Sigmoid colon (tissue), 7 donors: Measurements from ENCODE around the gene CLEC16A. TPM values are rescaled to one million over a fixed set of nuclear protein-coding genes. Genes with fewer than 3 reads are reported as not detected.

Source experiments
- DNase-seq: peaks from one replicate; pipeline ENCODE4 v3.0.0-alpha.2; 2019
- H3K27ac ChIP-seq, 4 donors: fragments of 200-600 bp; sonication (generic); one replicate each; pipeline ENCODE4 v1.5.1; 2016 to 2019; ENCODE audit warnings: mild to moderate bottlenecking in 1 of 4
- H3K27me3 ChIP-seq, 3 donors: fragments of 200-600 bp; sonication (generic); one replicate each; pipeline ENCODE4 v1.5.1; 2019; ENCODE audit warnings: mild to moderate bottlenecking in 1 of 3
- H3K36me3 ChIP-seq, 4 donors: fragments of 200-600 bp; sonication (generic); one replicate each; pipeline ENCODE4 v1.5.1; 2016 to 2019
- H3K4me1 ChIP-seq, 4 donors: fragments of 200-600 bp; sonication (generic); one replicate each; pipeline ENCODE4 v1.5.1; 2017 to 2019
- H3K4me3 ChIP-seq, 4 donors: fragments of 200-600 bp; sonication (generic); one replicate each; pipeline ENCODE4 v1.5.1; 2017 to 2019; ENCODE audit warnings: mild to moderate bottlenecking in 2 of 4, moderate library complexity in 1 of 4
- H3K9me3 ChIP-seq, 4 donors: fragments of 200-600 bp in 3 of 4; sonication (generic) in 3 of 4; one replicate each; pipeline versions ENCODE4 v1.5.1 to v1.6.1; 2013 to 2019
- CTCF ChIP-seq, 4 experiments: fragments of 450-650 bp in 3 of 4; fragments of 200-600 bp in 1 of 4; IDR thresholded peaks; one replicate each; pipeline ENCODE4 v1.5.1; 2016 to 2019; ENCODE audit warnings: antibody characterized with exemption in 4 of 4, mild to moderate bottlenecking in 3 of 4, moderate library complexity in 2 of 4
- EP300 ChIP-seq, 4 donors: sonication (generic); formaldehyde crosslinking; IDR thresholded peaks; one replicate each; pipeline ENCODE4 v1.6.1; 2017; ENCODE audit warnings: antibody characterized with exemption in 4 of 4
- POLR2A ChIP-seq, 2 donors: fragments of 450-650 bp; IDR thresholded peaks; one replicate each; pipeline ENCODE4 v1.6.1; 2016; ENCODE audit warnings: antibody characterized with exemption in 2 of 2, mild to moderate bottlenecking in 2 of 2, moderate library complexity in 2 of 2
- POLR2AphosphoS5 ChIP-seq, 4 donors: sonication (generic); formaldehyde crosslinking; IDR thresholded peaks; one replicate each; pipeline ENCODE4 v1.6.1; 2017; ENCODE audit warnings: antibody characterized with exemption in 4 of 4
- WGBS, 2 donors: extraction: QIAGEN DNeasy Blood & Tissue Kit; methylation state at CpG; one replicate each; pipeline ENCODE4 v1.1.7; 2013; 5-methylcytosine and 5-hydroxymethylcytosine counted together
- intact Hi-C: fragments of 100-400 bp; cut with DNase I; formaldehyde crosslinking; loops from one replicate; pipeline ENCODE4 v1.15.1; 2023
- polyA plus RNA-seq, 3 donors: library from polyadenylated mRNA; stranded (reverse); fragments of 200-250 nt; gene quantifications; one replicate each; pipeline ENCODE4 v1.2.3, GENCODE V29; 2013
- total RNA-seq, 4 donors: library from RNA; depleted of rRNA; stranded (reverse); fragments of >200 nt; gene quantifications; one replicate each; pipeline ENCODE4 v1.1.0, GENCODE V29; 2016
- donor health status: healthy with polysubstance abuse.
- donor health status: Bipolar disorder and iron deficiency.
- donor health status: healthy.

Gene CLEC16A
- total and polyA plus RNA-seq, 7 donors, result 9.6 to 35.2 (median 24.6) TPM

GRCh38 chr16:11036040-11036439 is 91.7 kb downstream of the CLEC16A start:
- no peak for TF ChIP-seq EP300 (IDR thresholded peaks at IDR 0.05)
- no peak for TF ChIP-seq CTCF (IDR thresholded peaks at IDR 0.05)
- TF ChIP-seq POLR2AphosphoS5 (IDR thresholded peaks at IDR 0.05), result no peak
- TF ChIP-seq POLR2A (IDR thresholded peaks at IDR 0.05), result no peak
- Histone ChIP-seq H3K27ac (no peak overlapping the region), H3K27me3 (no peaks in the 10 kb centered on the region), H3K4me1 (peaks cover 0 to 20% (median 10%) of the 10 kb centered on the region in 4 donors), H3K4me3 (no peak overlapping the region), H3K36me3 (peaks cover 0 to 29% (median 14%) of the 10 kb centered on the region in 4 donors), H3K9me3 (no peaks in the 10 kb centered on the region)
- no peak for DNase-seq
- WGBS, 2 donors, result 96 to 98% methylated on average over 6 of the region's 6 CpGs
- intact Hi-C loops, result no loop called here

GRCh38 chr16:11036868-11037410 is 92.6 kb downstream of the CLEC16A start:
- 87 to 96% methylated on average over 8 of the region's 8 CpGs for WGBS, 2 donors
- Histone ChIP-seq H3K27ac (no peak overlapping the region), H3K4me3 (no peak overlapping the region), H3K36me3 (peaks cover 0 to 28% (median 16%) of the 10 kb centered on the region in 4 donors), H3K27me3 (no peaks in the 10 kb centered on the region), H3K4me1 (peaks cover 0 to 20% (median 10%) of the 10 kb centered on the region in 4 donors), H3K9me3 (no peaks in the 10 kb centered on the region)
- intact Hi-C loops, result no loop called here
- peak; percentile 38 for DNase-seq
- TF ChIP-seq POLR2A (IDR thresholded peaks at IDR 0.05), result no peak
- no peak for TF ChIP-seq POLR2AphosphoS5 (IDR thresholded peaks at IDR 0.05)
- no peak for TF ChIP-seq EP300 (IDR thresholded peaks at IDR 0.05)

GRCh38 chr16:11038305-11038704 is 93.9 kb downstream of the CLEC16A start:
- no peaks in the 10 kb centered on the region for H3K27me3 ChIP-seq
- 93 to 95% methylated on average over 4 of the region's 4 CpGs for WGBS, 2 donors
- intact Hi-C loops, result no loop called here
- DNase-seq, result no peak
- H3K27ac ChIP-seq, result no peak overlapping the region
- peaks cover 0 to 41% (median 17%) of the 10 kb centered on the region in 4 donors for H3K36me3 ChIP-seq
- H3K9me3 ChIP-seq, result no peaks in the 10 kb centered on the region
- TF ChIP-seq CTCF (IDR thresholded peaks at IDR 0.05) (no peak), POLR2AphosphoS5 (IDR thresholded peaks at IDR 0.05) (no peak), EP300 (IDR thresholded peaks at IDR 0.05) (no peak), POLR2A (IDR thresholded peaks at IDR 0.05) (no peak)
- H3K4me3 ChIP-seq, result no peak overlapping the region
- H3K4me1 ChIP-seq, result peaks cover 0 to 14% (median 7%) of the 10 kb centered on the region in 4 donors

- H3K4me3 ChIP-seq, result no peak overlapping the region
- H3K4me1 ChIP-seq, result peaks cover 0 to 10% (median 4%) of the 10 kb centered on the region in 4 donors
- H3K27ac ChIP-seq, result no peak overlapping the region
- 59 to 83% methylated on average over 5 of the region's 5 CpGs for WGBS, 2 donors
- peak; percentile 8 for DNase-seq
- no peaks in the 10 kb centered on the region for H3K27me3 ChIP-seq
- H3K9me3 ChIP-seq, result no peaks in the 10 kb centered on the region
- TF ChIP-seq POLR2A (IDR thresholded peaks at IDR 0.05) (no peak), POLR2AphosphoS5 (IDR thresholded peaks at IDR 0.05) (no peak), EP300 (IDR thresholded peaks at IDR 0.05) (no peak), CTCF (IDR thresholded peaks at IDR 0.05) (no peak)
- intact Hi-C loops, result no loop called here
- peaks cover 0 to 45% (median 17%) of the 10 kb centered on the region in 4 donors for H3K36me3 ChIP-seq
These were observed 94.4 kb downstream of the CLEC16A start for GRCh38 chr16:11038777-11039176.

GRCh38 chr16:11039726-11040125 is 95.4 kb downstream of the CLEC16A start:
- TF ChIP-seq POLR2AphosphoS5 (IDR thresholded peaks at IDR 0.05) (no peak), POLR2A (IDR thresholded peaks at IDR 0.05) (no peak), CTCF (IDR thresholded peaks at IDR 0.05) (no peak), EP300 (IDR thresholded peaks at IDR 0.05) (no peak)
- Histone ChIP-seq H3K4me1 (peaks cover 0 to 2% (median under 1%) of the 10 kb centered on the region in 4 donors), H3K27me3 (no peaks in the 10 kb centered on the region), H3K36me3 (peaks cover 0 to 51% (median 17%) of the 10 kb centered on the region in 4 donors), H3K4me3 (no peak overlapping the region), H3K27ac (no peak overlapping the region), H3K9me3 (no peaks in the 10 kb centered on the region)
- 97 to 99% methylated on average over 8 of the region's 8 CpGs for WGBS, 2 donors
- intact Hi-C loops, result no loop called here
- DNase-seq, result peak; percentile 63
